PC-3 (cell line): Measurements from ENCODE around the gene CDH11. TPM values are rescaled to one million over a fixed set of nuclear protein-coding genes. Genes with fewer than 3 reads are reported as not detected.

Experiments used
- ATAC-seq: fragments of 200-7000 bp; cut with Tn5 transposase; 2 replicates; pipeline ENCODE4 v1.9.1; 2020; ENCODE audit warnings: mild to moderate bottlenecking, moderate library complexity
- BruUV-seq: library from RNA; stranded (reverse); fragments of 400-500 nt; replicated peaks from 2 replicates; lab custom pipeline; 2021; lab: Mats Ljungman, UMichigan
- CTCF ChIA-PET: fragments of 300-600 bp; sonication (Branson Sonifier 250); formaldehyde crosslinking; loops from one replicate; lab custom pipeline; 2022; ENCODE audit warnings: antibody characterized with exemption; lab: Charles Lee
- POLR2A ChIA-PET: fragments of 300-600 bp; sonication (Branson Sonifier 250); formaldehyde crosslinking; loops from one replicate; lab custom pipeline; 2022; ENCODE audit warnings: antibody characterized with exemption; ENCODE audit not compliant: unreplicated experiment; lab: Charles Lee
- DNase-seq: peaks from one replicate; pipeline ENCODE4 v3.0.0-alpha.2; 2015
- H2AFZ ChIP-seq: fragments of 300-600 bp; sonication (generic); 2 replicates; pipeline ENCODE4 v1.6.0; 2016; ENCODE audit warnings: antibody characterized with exemption, low read length
- H3F3A ChIP-seq: fragments of 300-600 bp; sonication (generic); one replicate; pipeline ENCODE4 v1.6.0; 2017; ENCODE audit warnings: antibody characterized with exemption, low read length, control low read depth, mild to moderate bottlenecking; ENCODE audit not compliant: unreplicated experiment
- H3K27ac ChIP-seq: fragments of 300-600 bp; sonication (generic); 2 replicates; pipeline ENCODE4 v1.5.1; 2016; ENCODE audit warnings: mild to moderate bottlenecking, low read length
- H3K27me3 ChIP-seq: fragments of 300-600 bp; sonication (generic); 2 replicates; pipeline ENCODE4 v1.6.1; 2016; ENCODE audit warnings: low read length, mixed read lengths
- H3K36me3 ChIP-seq: fragments of 300-600 bp; sonication (generic); 2 replicates; pipeline ENCODE4 v1.6.1; 2016; ENCODE audit warnings: low read depth, mixed run types, low read length, mixed read lengths
- H3K4me1 ChIP-seq: fragments of 300-600 bp; sonication (generic); 2 replicates; pipeline ENCODE4 v1.5.1; 2016; ENCODE audit warnings: low read length; ENCODE audit not compliant: insufficient read depth
- H3K4me2 ChIP-seq: fragments of 300-600 bp; sonication (generic); 2 replicates; pipeline ENCODE4 v1.6.0; 2016; ENCODE audit warnings: low read length
- H3K4me3 ChIP-seq: fragments of 300-600 bp; sonication (generic); 2 replicates; pipeline ENCODE4 v1.5.1; 2016; ENCODE audit warnings: mild to moderate bottlenecking, low read length, mixed read lengths
- H3K79me2 ChIP-seq: fragments of 300-600 bp; sonication (generic); 2 replicates; pipeline ENCODE4 v1.6.1; 2017; ENCODE audit warnings: low read length, mixed read lengths
- H3K9ac ChIP-seq: fragments of 300-600 bp; sonication (generic); 2 replicates; pipeline ENCODE4 v1.6.0; 2016; ENCODE audit warnings: mild to moderate bottlenecking, low read length
- H3K9me2 ChIP-seq: fragments of 300-600 bp; sonication (generic); replicated peaks from 2 replicates; pipeline ENCODE4 v1.6.1; 2016; ENCODE audit warnings: mixed run types, low read length, mixed read lengths
- H3K9me3 ChIP-seq: fragments of 300-600 bp; sonication (generic); 2 replicates; pipeline ENCODE4 v1.6.1; 2016; ENCODE audit warnings: low read length, mixed read lengths
- H4K20me1 ChIP-seq: fragments of 300-600 bp; sonication (generic); 2 replicates; pipeline ENCODE4 v1.6.1; 2016; ENCODE audit warnings: low read length, mixed read lengths
- CTCF ChIP-seq: fragments of 300-600 bp; sonication (generic); conservative IDR thresholded peaks from 2 replicates; pipeline ENCODE4 v1.5.1; 2017; ENCODE audit warnings: antibody characterized with exemption, low read depth, mild to moderate bottlenecking, low read length
- EZH2 ChIP-seq: fragments of 300-600 bp; sonication (generic); IDR thresholded peaks from one replicate; pipeline ENCODE4 v1.6.1; 2017; ENCODE audit warnings: antibody characterized with exemption, mild to moderate bottlenecking, low read length; ENCODE audit not compliant: unreplicated experiment
- EZH2phosphoT487 ChIP-seq: fragments of 300-600 bp; sonication (generic); IDR thresholded peaks from 2 replicates; pipeline ENCODE4 v1.6.1; 2018; ENCODE audit warnings: mild to moderate bottlenecking, antibody characterized with exemption, low read length, borderline replicate concordance
- intact Hi-C: fragments of 100-400 bp; cut with micrococcal nuclease; formaldehyde crosslinking; loops from 2 replicates; pipeline ENCODE4 v1.9.0; 2023
- total RNA-seq: library from RNA; depleted of rRNA; stranded (reverse); fragments of >200 nt; gene quantifications from 2 replicates; pipeline ENCODE4 v1.2.3, GENCODE V29; 2014

The CDH11 gene
- total RNA-seq, 1 experiment from 2014 or later = 172 TPM

- no peak for DNase-seq
- CTCF ChIA-PET = no interaction called here
- no peaks in the 10 kb centered on the region; the same call in none of the 2 replicates for H3K36me3 ChIP-seq
- H3K9me2 ChIP-seq = no peaks in the 10 kb centered on the region
- H3K4me2 ChIP-seq = no peak overlapping the region
- ATAC-seq = no peak
- no peak for TF ChIP-seq EZH2phosphoT487
- TF ChIP-seq EZH2 = no peak
- no peak for TF ChIP-seq CTCF
- POLR2A ChIA-PET = no interaction called here
- no peaks in the 10 kb centered on the region for H3F3A ChIP-seq
- H3K4me3 ChIP-seq = no peak overlapping the region
- H4K20me1 ChIP-seq = no peaks in the 10 kb centered on the region; the same call in 1 of the 2 replicates
- H3K27me3 ChIP-seq = no peaks in the 10 kb centered on the region
- peaks cover 40% of the 10 kb centered on the region for H3K4me1 ChIP-seq
- no TSS peak for BruUV-seq
- H2AFZ ChIP-seq = no peak overlapping the region
- peaks cover 94% of the 10 kb centered on the region for H3K79me2 ChIP-seq
- intact Hi-C loops = no loop called here
- H3K27ac ChIP-seq = peak overlapping the region; percentile 92
- peak overlapping the region; percentile 38; the same call in 1 of the 2 replicates for H3K9ac ChIP-seq
- H3K9me3 ChIP-seq = no peaks in the 10 kb centered on the region
Observed at GRCh38 chr16:65068151-65068740, 53.6 kb downstream of the CDH11 start.

- Histone ChIP-seq H3K4me1 (peaks cover 36% of the 10 kb centered on the region), H3K27me3 (no peaks in the 10 kb centered on the region), H3K79me2 (peaks cover 96% of the 10 kb centered on the region), H3K9me3 (no peaks in the 10 kb centered on the region), H3F3A (no peaks in the 10 kb centered on the region), H3K9ac (no peak overlapping the region), H3K27ac (no peak overlapping the region), H4K20me1 (no peaks in the 10 kb centered on the region; the same call in 1 of the 2 replicates), H3K4me2 (no peak overlapping the region), H2AFZ (no peak overlapping the region), H3K36me3 (no peaks in the 10 kb centered on the region; the same call in none of the 2 replicates), H3K4me3 (no peak overlapping the region), H3K9me2 (no peaks in the 10 kb centered on the region)
- intact Hi-C loops = no loop called here
- DNase-seq (no peak), ATAC-seq (no peak)
- TF ChIP-seq EZH2 (no peak), EZH2phosphoT487 (no peak), CTCF (no peak)
- no TSS peak for BruUV-seq
- CTCF ChIA-PET = no interaction called here
- POLR2A ChIA-PET = no interaction called here
Observed at GRCh38 chr16:65066651-65067050, 55.2 kb downstream of the CDH11 start.

- Histone ChIP-seq H3F3A (no peaks in the 10 kb centered on the region), H3K4me2 (no peak overlapping the region), H3K9me2 (no peaks in the 10 kb centered on the region), H3K4me3 (no peak overlapping the region), H3K4me1 (peaks cover 21% of the 10 kb centered on the region), H3K9ac (no peak overlapping the region), H3K79me2 (peaks cover 95% of the 10 kb centered on the region), H2AFZ (no peak overlapping the region), H4K20me1 (no peaks in the 10 kb centered on the region; the same call in 1 of the 2 replicates), H3K27me3 (no peaks in the 10 kb centered on the region), H3K36me3 (no peaks in the 10 kb centered on the region; the same call in none of the 2 replicates), H3K27ac (no peak overlapping the region), H3K9me3 (no peaks in the 10 kb centered on the region)
- DNase-seq (no peak), ATAC-seq (no peak)
- intact Hi-C loops = no loop called here
- POLR2A ChIA-PET = no interaction called here
- no TSS peak for BruUV-seq
- TF ChIP-seq EZH2 (no peak), CTCF (no peak), EZH2phosphoT487 (no peak)
- CTCF ChIA-PET = no interaction called here
Observed at GRCh38 chr16:65065031-65065430, 56.8 kb downstream of the CDH11 start.
